NCI-H460 (cell line): ENCODE measurements around the gene CRIM1. TPM values are rescaled to one million over a fixed set of nuclear protein-coding genes. Genes with fewer than 3 reads are reported as not detected.

Experiments
- DNase-seq: peaks from one replicate; pipeline ENCODE4 v3.0.0-alpha.2; 2016; ENCODE audit warnings: low read depth; ENCODE audit errors: extremely low read depth
- total RNA-seq: library from RNA; depleted of rRNA; stranded (reverse); fragments of >200 nt; shearing (Covaris generic); gene quantifications from 2 replicates; pipeline ENCODE4 v1.2.3, GENCODE V29; 2014

Gene CRIM1
- total RNA-seq, 1 experiment from 2014 or later: 117 TPM

DNA sequence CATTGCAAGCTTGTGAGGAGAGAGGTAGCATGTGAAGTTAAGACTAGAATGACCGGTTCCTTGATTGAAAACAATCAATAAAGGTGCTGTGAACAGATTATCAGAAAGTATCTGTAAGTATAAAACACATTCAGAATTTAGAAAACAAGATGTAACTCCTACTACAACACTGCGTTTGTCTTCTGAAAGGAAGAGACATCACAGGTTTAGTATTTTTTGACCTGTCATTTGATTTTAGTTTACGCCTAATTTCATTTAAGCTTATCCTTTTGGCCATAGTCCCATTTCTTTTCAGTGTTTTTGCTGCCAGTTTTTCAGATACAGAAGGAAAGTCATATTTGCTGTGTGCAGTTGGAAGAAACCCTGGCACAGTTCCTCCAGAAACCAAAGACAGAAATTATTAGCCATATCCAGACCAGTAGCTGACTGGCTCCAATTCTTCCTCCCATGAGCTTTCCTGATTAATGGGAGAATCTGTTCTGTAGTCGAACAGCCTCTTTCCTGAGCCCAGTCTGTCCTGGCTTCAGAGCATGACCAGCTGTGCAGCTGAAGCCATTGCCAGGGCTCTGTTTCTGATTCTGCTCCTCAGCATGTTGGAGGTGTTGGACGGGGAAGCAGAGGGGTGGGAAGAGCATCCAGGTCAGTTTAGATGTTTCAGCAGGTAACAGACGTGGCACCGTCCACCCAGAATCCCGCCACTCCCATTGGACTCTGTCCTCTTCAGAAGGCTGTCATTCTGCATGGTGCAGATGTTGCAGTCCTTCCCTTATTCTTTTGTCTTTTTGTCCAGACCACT is 61.0 kb downstream of the CRIM1 start:
- DNase-seq: no peak

DNA sequence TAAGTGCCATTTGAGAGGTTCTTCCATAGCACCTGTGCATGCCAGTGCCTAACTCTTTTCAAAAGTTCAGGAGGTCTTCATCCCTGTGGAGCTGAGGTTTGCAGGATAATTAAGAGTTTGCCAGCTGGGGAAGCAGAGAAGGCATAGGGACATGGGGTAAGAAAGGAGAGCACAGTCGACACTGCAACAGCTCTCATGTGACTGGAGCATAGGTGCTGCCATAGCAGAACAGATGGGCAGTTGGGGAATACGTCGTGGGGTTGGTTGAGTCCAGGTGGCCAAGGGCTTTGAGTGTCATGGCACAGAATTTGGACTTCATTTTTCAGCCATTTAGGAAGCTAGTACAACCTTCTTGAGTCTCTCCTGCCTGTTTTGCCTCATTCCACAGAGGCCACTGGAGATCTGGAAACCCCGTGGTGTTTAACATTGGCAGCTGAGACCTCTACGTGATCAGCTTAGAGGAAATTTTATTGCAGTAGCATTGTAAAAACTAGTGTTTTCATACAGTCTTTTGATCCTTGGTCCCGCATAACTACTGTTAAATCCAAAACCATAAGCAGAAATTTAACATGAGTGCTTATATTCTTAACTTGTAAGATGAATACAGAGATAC is 65.1 kb downstream of the CRIM1 start:
- no peak for DNase-seq

DNA sequence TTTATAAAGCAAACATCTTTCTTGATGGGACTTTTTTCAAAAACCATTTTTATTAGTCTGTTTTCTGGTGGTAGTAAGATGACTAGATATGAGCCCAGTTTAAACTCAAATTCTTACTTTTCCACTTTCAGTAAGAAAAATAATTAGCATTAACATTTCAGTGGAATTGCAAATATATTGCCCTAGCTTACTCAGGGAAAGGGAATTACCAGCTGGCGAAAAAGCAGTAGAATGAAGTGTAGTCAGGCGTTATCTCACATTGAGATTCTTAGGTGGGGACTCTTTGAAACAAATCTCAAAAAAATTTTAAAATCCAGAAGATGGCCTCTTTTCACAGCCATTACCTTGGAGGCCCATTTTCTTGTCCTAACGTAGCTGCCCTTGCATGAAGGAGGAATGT is 65.8 kb downstream of the CRIM1 start:
- no peak for DNase-seq

DNA sequence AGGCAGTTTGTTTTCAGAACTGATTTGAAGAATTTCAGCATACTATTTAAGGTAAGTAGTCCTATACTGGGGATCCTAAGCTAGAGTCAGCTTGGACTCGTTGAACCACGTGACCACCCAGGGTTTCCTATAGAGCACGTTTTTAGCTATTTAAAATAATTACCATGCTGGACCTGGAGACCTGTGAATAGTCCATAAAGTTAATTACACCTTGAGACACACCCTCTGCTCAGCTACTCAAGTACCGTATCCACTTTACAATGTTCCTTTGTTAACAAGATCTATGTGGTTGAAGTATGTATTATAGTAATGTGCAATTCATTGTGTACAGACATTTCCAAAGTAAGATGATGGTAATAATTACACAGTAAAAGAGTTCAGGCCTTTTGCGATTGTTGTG is 67.6 kb downstream of the CRIM1 start:
- DNase-seq: no peak

DNA sequence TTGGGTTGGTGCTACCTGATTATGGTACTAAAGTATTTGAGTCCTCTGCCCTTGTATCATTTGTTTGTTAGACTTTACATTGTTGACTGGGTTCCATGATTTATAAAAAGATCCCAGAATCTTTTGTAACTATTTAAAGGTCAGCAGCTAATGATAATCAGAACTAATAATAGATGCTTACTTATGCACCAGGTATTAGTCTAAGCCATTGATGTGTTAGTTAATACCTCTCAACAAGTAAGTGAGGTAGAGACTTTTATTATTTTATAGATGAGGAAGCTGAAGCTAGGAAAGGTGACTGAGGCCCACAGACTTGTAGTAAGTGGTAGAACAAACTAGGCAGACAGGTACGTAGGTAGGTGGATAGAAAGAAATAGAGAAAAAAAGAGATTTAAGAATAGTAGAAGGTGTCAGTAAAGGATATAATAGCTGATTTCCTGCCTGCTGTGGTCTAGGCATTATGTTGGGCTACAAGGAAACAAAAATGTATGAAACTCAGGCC is 68.1 kb downstream of the CRIM1 start:
- no peak for DNase-seq

DNA sequence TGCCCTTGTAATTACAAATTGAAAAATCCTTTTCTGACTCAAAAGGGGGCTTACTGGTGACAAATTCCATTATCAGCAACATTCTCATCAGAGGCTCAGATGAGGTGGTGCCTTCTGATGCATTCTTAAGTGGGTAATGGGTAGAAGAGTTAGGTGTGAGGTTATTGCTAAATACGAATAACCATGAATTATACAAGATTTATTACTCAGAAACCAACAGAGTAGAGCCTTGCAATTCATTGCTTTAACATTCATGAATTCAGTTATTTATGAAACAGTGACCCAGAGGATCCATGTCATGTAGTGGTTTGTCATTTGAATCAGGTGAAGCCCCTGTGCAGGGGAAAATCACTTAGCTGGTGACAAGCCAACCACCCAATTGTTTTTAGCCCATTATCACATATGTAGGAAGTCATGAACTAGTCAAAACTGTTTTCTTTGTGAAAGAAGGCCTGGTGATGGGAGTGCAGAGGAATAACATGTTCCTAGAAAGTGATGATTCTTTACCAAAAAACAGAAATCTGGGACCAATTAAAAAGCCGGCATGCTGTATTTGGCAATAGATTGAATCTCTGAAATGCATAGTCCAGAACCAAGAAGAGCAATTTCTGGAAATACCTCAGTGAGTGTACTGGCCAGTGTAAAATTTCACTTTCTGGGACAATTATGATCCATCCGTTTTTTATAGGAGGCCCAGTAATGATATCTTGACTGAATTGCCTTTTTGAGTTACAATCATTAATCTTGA is 70.2 kb downstream of the CRIM1 start:
- no peak for DNase-seq

DNA sequence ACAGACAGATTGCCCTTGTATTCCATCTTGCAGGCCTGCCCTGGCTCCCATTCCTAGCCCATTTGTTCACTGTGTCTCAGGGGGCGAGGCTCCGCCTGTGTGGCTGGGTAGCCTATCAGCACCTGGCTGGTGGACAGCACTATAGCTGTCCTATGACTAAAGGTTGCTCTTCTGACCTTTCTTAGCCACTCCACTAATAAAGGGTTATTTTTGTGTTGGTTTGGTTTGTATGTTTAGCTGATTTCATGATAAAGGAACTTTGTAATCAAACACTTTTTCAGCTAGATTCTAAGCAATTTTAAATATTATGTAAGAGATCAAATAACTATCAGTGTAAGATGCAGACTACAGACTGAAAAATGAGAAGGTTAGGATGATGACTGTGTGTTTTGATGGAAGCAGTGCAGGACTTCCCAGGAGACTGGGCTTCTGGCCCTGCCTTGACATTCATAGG is 72.2 kb downstream of the CRIM1 start:
- no peak for DNase-seq

DNA sequence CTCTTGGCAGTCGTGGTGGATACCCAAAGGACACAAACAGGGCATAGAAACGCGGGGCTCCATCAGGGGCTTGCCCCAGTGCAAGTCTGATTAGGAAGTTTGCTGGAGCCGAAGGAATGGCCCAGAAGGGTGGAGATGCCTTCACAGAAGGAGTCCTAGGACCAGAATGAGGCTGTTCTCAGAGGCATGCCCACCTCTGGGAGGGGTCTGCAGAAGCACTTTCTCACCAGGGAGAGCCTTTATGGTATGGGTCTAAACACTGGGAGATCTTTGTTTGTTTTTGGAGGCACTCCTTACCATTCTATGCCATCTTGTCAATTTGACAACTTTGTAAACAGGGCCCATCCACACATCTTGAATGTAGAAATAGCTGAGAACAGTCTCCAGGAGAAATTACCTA is 75.0 kb downstream of the CRIM1 start:
- no peak for DNase-seq

DNA sequence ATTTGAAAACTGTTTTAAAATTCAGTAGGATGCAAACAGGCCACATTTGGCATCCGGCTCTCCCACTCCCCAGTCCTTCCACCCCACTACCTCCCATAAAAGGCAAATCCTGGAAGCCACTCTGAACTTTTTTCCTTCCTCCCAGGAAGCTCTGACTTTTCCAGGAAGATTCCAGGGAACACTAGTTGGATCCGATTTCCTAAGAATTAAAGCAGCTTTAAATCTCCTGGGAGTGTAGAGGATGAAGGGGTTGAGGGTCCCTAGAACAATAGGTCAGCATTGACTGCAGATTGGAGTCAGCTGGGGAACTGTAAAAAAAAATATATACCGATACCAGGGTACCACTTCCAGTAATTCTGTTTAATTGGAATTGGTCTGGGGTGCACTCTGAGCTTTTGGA is 76.9 kb downstream of the CRIM1 start:
- no peak for DNase-seq

DNA sequence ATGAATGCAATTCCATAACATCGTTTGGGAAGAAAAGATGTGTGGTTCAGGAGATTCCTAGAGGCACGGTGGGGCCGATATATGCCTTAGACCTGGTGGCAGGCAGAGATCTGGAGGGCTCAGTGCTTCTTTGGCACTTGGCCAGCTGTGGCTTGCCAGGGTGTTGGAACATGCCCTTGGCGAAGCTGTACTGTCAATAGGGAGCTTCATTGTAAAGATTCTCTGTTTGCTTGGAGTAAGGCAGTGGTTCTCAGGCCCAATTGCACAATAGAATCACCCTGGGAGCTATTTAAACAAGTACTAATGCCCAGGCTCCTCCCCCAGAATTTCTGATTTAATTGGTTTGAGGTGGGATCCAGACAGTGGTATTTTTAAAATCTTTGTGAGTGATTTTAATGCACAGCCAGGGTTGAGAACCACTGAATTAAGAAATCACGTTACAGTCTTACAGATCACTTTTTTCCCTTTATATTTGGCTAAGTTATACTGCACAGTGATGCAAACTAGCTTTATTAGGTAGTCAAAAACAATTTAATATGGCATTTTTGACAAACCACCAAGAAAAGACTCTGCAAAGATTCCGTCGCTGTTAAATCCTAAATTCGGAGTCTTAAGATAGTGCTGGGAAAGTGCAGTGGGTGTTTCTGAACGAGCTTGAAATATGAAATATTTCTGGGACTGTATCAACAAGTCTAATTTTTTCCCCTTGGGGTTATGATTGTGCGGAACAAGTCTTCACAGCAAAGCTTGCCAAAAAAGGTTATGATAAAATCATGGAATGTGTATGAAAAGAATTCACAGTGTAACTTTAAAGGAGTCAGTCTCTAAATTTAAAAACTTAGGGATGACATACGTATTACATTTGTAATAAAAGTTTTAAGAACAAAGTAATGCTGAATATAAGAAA is 78.0 kb downstream of the CRIM1 start:
- DNase-seq: no peak

DNA sequence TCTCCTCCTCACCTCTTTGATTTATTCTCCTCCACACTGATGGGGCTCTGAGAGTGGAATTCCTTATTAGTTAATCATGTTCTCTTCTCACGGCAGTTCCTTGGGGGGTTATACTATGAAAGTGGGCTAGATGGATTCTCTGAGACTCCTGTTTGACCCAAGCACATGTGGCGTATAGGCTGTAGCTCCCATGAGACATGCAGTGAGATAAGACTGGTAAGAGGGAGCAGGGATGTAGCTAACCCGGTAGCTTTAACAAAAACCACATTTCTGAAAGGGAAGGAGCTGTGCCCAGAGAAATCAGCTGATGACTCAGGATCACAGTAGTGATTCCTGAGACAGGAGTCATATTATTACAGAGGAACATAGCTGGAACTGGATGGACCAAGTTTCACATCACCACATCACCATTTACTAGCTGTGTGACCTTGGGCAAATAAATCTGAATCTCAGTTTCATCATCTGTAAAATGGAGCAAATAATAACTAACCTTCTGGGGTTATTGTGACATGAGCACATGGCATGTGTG is 82.9 kb downstream of the CRIM1 start:
- no peak for DNase-seq

DNA sequence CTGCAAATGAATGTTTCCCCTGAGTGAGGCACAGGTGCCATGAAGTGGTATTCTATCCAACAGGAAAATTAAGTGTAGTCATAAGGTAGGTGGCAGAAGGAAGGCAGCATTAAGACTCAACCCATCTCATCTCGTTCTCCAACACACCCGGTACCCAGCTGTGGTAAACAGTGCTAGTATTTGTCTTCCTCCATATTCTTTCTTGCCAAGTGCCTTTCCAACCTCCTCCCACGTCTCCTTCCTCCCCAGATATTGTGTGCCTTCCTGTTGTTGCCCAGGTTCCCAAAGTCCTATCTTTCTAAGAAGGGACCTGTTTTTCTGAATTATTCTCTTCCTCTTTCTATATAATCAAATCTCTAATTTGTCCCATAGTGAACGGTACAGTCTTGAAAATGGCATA is 83.5 kb downstream of the CRIM1 start:
- DNase-seq: no peak

DNA sequence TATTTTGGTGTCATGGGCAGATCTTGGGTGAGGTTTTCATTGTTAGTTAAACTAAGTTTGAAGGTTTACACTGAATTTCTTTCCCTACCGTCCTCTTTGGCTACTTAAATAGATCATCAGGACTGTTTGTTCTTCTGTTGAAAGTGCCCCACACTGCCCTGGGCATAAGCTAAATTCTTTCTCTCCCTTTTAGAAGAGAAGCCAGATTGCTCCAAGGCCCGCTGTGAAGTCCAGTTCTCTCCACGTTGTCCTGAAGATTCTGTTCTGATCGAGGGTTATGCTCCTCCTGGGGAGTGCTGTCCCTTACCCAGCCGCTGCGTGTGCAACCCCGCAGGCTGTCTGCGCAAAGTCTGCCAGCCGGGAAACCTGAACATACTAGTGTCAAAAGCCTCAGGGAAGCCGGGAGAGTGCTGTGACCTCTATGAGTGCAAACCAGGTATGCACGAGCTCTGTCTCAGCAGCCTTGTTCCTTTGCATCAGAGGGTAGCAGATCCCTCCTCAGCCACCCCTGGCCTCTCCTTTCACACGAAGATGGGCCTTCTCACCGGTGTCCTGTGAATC is 85.6 kb downstream of the CRIM1 start:
- no peak for DNase-seq

DNA sequence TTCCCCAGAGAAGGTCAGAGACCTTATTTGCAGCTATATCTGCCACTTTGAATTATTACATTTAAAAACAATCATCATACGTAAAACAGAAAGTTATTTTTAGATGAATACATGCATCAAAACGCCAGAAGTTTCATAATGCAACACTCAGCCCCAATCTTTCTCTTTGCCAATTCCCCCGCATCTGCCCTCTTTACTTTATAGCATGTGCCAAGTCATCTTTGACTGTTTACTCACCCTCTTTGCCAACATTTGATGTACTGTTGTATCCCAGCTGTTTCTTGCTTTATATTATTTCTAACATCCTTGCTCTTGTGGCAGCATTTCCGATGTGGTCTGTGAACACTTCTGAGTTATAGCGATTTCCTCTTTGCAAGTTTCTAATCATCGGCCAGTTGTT is 86.2 kb downstream of the CRIM1 start:
- no peak for DNase-seq

DNA sequence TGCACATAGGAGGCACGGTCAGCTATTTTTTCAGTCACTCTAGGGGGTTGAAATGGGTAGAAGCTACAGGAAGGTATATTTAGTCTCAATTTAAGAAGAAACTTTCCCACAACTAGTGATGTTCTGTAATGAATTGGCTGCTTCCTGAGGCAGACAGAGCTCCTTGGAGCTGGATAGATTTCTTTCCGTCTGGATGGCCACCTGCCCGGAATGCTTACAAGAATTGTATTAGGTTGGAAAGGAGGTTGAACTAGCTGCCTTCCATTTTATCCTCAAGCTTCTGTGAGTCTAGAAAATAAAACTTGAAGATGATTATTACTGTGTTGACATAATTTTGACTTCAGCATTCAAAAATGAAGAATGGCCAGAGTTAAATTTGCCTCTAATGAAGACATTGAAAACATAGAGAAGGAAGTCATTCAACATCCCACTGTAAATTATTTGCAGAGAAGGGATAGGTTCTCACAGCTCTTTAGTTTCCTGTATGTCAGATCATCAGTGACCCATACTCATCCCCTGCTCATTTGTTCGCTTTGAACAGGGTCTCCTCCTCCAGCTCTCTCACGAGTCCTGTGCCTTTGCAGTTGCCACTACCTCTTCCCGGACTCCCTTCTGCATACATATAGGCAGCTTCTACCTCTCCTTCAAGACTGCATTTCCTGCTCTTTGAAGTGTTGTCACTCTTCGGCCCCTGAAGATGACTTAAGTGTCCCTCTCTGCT is 88.8 kb downstream of the CRIM1 start:
- no peak for DNase-seq

DNA sequence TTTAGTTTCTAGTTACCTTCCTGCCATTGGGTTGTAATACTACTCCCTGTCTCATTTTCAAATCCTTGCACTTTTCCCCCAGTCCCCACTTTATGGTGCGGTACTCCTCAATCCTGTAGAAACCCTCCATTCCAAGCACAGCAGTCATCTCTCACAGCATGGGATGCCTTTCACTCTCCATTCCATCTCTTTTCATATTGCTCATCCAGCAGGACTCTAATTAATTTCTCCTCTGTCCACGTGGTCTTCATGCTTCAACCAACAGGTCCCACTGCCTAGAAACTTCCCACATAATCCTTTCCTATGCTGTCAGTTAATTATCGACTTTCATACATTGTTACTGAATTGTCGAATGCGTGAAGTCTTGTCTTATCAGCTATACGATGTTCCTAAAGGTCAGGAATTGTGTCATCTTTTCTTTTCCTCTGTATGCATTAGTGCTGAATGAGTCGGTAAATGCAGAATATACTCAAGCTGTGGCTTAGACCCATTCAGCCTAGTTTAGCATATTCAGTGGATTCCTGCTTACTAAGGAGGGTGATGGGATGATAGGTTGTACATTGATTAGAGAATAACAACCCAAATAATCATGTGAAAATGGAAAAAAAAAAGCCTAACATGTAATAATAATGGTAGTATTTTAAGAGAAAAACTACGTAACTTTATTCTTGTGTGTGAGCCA is 89.7 kb downstream of the CRIM1 start:
- no peak for DNase-seq

DNA sequence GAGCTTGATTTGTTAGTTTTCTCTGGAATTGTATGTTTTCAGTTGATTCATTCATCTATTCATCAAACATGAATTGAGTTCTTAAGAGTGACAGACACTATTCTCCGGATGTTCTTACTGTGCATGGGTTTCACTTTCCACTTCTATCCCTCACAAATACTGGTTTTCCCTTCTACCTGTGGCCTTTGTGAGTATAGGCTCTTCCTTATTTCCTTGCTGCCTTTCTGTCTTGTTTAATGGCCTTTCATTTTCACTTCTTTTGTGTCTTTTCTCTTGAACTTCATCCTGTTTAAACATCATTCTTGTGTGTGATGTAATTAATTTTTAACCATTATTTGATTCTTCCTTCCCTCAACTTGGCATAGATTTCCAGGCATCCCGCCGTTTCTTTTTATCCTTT is 90.7 kb downstream of the CRIM1 start:
- DNase-seq: no peak

DNA sequence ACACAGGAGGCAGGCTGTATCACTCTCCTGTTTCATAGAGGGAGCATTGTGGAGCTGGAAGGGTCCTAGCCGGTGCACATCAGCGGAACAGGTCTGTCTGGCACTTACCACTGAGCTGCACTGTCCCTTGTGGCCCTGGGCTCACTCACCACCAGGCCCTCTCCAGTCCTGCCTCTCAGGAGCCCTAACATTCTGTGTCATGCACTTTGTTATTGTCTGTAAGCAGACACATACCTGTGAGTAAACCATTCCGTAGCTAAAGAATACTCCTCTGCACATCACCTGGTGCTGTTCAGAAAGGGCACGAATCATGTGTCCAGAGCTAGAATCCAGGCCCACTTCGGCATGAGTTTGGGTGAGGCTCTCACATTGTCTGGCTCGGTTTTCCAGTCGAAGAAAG is 93.6 kb downstream of the CRIM1 start:
- no peak for DNase-seq

DNA sequence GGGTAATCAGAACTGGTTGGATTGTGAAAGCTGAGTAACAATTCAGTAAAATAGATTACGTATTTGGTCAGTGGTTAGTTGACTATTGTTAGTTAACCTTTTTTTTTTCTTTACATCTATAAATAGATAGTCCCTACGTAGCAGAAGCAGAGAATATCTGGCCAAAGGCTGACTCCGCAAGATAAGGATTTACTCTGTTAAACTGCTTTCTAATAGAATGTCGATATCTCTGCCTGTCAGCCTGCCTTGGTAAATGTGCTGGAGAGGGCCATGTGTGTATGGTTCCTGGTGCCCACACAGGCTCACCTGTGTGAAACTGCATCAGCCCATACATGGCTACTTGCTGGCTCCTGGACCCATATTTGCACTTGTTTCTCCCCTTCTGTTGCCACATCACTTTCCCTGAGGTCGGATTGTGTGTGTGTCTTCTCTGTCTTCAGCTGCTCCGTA is 94.4 kb downstream of the CRIM1 start:
- DNase-seq: no peak
